A549 (cell line): ENCODE data around the gene ZGLP1.

ENCODE experiments used
- CHD2 ChIP-seq: fragments of 150-350 bp; IDR thresholded peaks from 2 replicates; pipeline ENCODE4 v1.6.1; 2014; ENCODE audit warnings: low read length; ENCODE audit not compliant: partially characterized antibody
- JUN ChIP-seq, 2 experiments: fragments of >200 bp; sonication (Bioruptor Twin); formaldehyde crosslinking; IDR thresholded peaks; 2 replicates in 1 of 2; 3 replicates in 1 of 2; pipeline ENCODE4 v1.6.1; 2016 to 2017
- TF ChIP-seq, protein P1 (sequence below): fragments of 200-600 bp; sonication (generic); IDR thresholded peaks from 2 replicates; pipeline ENCODE4 v1.6.1; 2016; ENCODE audit warnings: antibody characterized with exemption, mild to moderate bottlenecking, moderate library complexity

DNA sequence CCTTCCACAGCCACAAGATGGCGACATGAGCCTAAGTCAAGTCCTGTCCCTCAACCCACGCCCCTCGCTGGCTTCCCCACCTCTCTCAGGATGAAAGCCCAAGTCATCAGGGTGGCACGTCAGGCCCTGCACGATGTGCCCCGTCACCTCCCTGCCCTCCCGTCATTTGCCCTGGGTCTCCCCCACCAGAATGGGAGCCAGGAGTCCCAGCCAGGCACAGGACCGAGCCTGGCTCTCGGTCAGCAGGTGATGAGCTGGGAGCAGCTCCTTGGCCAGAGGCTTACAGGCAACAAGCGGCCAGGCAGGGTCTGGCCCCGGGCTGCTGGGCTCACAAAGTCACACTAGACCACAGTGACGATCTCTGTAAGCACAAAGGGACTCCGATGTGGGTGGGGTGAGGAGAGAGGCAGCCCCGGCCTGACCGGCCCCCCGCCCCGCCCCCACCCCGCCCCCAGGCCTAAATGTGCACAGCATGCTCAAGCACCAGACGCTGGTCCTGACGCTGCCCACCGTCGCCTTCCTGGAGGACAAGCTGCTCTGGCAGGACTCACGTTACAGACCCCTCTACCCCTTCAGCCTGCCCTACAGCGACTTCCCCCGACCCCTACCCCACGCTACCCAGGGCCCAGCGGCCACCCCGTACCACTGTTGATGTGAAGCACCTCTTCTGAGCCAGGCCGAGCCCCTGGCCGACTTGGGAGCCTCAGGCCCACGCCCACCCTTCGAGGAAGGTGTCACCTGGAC is 50.3 kb downstream of the ZGLP1 start:
- no peak for TF ChIP-seq JUN (IDR thresholded peaks at IDR 0.05)
- no peak for TF ChIP-seq CHD2
- TF ChIP-seq, protein P1, sequence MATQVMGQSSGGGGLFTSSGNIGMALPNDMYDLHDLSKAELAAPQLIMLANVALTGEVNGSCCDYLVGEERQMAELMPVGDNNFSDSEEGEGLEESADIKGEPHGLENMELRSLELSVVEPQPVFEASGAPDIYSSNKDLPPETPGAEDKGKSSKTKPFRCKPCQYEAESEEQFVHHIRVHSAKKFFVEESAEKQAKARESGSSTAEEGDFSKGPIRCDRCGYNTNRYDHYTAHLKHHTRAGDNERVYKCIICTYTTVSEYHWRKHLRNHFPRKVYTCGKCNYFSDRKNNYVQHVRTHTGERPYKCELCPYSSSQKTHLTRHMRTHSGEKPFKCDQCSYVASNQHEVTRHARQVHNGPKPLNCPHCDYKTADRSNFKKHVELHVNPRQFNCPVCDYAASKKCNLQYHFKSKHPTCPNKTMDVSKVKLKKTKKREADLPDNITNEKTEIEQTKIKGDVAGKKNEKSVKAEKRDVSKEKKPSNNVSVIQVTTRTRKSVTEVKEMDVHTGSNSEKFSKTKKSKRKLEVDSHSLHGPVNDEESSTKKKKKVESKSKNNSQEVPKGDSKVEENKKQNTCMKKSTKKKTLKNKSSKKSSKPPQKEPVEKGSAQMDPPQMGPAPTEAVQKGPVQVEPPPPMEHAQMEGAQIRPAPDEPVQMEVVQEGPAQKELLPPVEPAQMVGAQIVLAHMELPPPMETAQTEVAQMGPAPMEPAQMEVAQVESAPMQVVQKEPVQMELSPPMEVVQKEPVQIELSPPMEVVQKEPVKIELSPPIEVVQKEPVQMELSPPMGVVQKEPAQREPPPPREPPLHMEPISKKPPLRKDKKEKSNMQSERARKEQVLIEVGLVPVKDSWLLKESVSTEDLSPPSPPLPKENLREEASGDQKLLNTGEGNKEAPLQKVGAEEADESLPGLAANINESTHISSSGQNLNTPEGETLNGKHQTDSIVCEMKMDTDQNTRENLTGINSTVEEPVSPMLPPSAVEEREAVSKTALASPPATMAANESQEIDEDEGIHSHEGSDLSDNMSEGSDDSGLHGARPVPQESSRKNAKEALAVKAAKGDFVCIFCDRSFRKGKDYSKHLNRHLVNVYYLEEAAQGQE: no peak
